GM23338 (cell line): ENCODE measurements around the gene RNF34. TPM values are rescaled to one million over a fixed set of nuclear protein-coding genes. Genes with fewer than 3 reads are reported as not detected.

Source experiments
- ATAC-seq: fragments of 200-7000 bp; cut with Tn5 transposase; 3 replicates; pipeline ENCODE4 v1.9.1; 2020
- DNase-seq: peaks from one replicate; pipeline ENCODE4 v3.0.0-alpha.2; 2015; ENCODE audit warnings: low spot score
- H2AFZ ChIP-seq: fragments of 200-600 bp; sonication (generic); 2 replicates; pipeline ENCODE4 v1.8.0; 2016; ENCODE audit warnings: antibody characterized with exemption, mild to moderate bottlenecking, moderate library complexity
- H3F3A ChIP-seq: fragments of 200-600 bp; sonication (generic); replicated peaks from 2 replicates; pipeline ENCODE4 v1.8.0; 2017; ENCODE audit warnings: antibody characterized with exemption, mixed run types, low read depth
- H3K27ac ChIP-seq: fragments of 200-600 bp; sonication (generic); 2 replicates; pipeline ENCODE4 v1.6.1; 2016; ENCODE audit warnings: low read depth
- H3K27me3 ChIP-seq: fragments of 200-600 bp; sonication (generic); 2 replicates; pipeline ENCODE4 v1.8.0; 2016; ENCODE audit warnings: mild to moderate bottlenecking, mixed run types, moderate library complexity; ENCODE audit not compliant: insufficient read depth
- H3K36me3 ChIP-seq: fragments of 200-600 bp; sonication (generic); 2 replicates; pipeline ENCODE4 v1.8.0; 2016; ENCODE audit warnings: mild to moderate bottlenecking; ENCODE audit not compliant: insufficient read depth
- H3K4me1 ChIP-seq: fragments of 200-600 bp; sonication (generic); 2 replicates; pipeline ENCODE4 v1.8.0; 2016; ENCODE audit warnings: mild to moderate bottlenecking, moderate library complexity; ENCODE audit not compliant: insufficient read depth
- H3K4me2 ChIP-seq: fragments of 200-600 bp; sonication (generic); 2 replicates; pipeline ENCODE4 v1.7.1; 2017; ENCODE audit warnings: mixed run types
- H3K4me3 ChIP-seq: fragments of 200-600 bp; sonication (generic); 2 replicates; pipeline ENCODE4 v1.6.1; 2016; ENCODE audit warnings: mixed run types
- H3K79me2 ChIP-seq: fragments of 200-600 bp; sonication (generic); replicated peaks from 2 replicates; pipeline ENCODE4 v1.8.0; 2017; ENCODE audit warnings: mild to moderate bottlenecking; ENCODE audit not compliant: insufficient read depth
- H3K9me2 ChIP-seq: fragments of 200-600 bp; sonication (generic); 2 replicates; pipeline ENCODE4 v1.8.0; 2017; ENCODE audit not compliant: insufficient read depth
- H4K20me1 ChIP-seq: fragments of 200-600 bp; sonication (generic); replicated peaks from 2 replicates; pipeline ENCODE4 v1.8.0; 2017; ENCODE audit warnings: mild to moderate bottlenecking; ENCODE audit not compliant: insufficient read depth
- H3K27ac Mint-ChIP-seq: 2 replicates; pipeline ENCODE4 v1.8.0; 2020; ENCODE audit warnings: inconsistent platforms, mild to moderate bottlenecking, moderate library complexity, mixed read lengths
- H3K27me3 Mint-ChIP-seq: 3 replicates; pipeline ENCODE4 v1.8.0; 2022; ENCODE audit warnings: low read depth, mild to moderate bottlenecking, moderate library complexity, mixed read lengths, inconsistent platforms; ENCODE audit not compliant: insufficient read depth, poor library complexity
- H3K36me3 Mint-ChIP-seq: 3 replicates; pipeline ENCODE4 v1.8.0; 2021; ENCODE audit warnings: low read depth, mild to moderate bottlenecking, inconsistent platforms, moderate library complexity, mixed read lengths
- H3K4me1 Mint-ChIP-seq: 3 replicates; pipeline ENCODE4 v1.8.0; 2020; ENCODE audit warnings: mild to moderate bottlenecking, inconsistent platforms, mixed read lengths
- H3K4me3 Mint-ChIP-seq: 3 replicates; pipeline ENCODE4 v1.8.0; 2021; ENCODE audit warnings: moderate library complexity, mild to moderate bottlenecking, inconsistent platforms, mixed read lengths
- H3K9me3 Mint-ChIP-seq: 3 replicates; pipeline ENCODE4 v1.8.0; 2020; ENCODE audit warnings: moderate library complexity, mild to moderate bottlenecking, inconsistent platforms, mixed read lengths
- CREB1 ChIP-seq: fragments of 250-450 bp; sonication (Bioruptor Pico); IDR thresholded peaks from 2 replicates; pipeline ENCODE4 v1.5.0; 2020; ENCODE audit warnings: low read depth, mild to moderate bottlenecking, moderate library complexity
- ETS1 ChIP-seq: IDR thresholded peaks from 2 replicates; pipeline ENCODE4 v1.6.1; 2016; ENCODE audit warnings: antibody characterized with exemption
- EZH2 ChIP-seq: fragments of 200-600 bp; sonication (generic); IDR thresholded peaks from one replicate; pipeline ENCODE4 v1.8.0; 2017; ENCODE audit warnings: antibody characterized with exemption, mild to moderate bottlenecking, low read depth; ENCODE audit not compliant: unreplicated experiment
- EZH2phosphoT487 ChIP-seq: fragments of 200-600 bp; sonication (generic); IDR thresholded peaks from one replicate; pipeline ENCODE4 v1.8.1; 2018; ENCODE audit warnings: antibody characterized with exemption; ENCODE audit not compliant: unreplicated experiment
- JUNB ChIP-seq: IDR thresholded peaks from one replicate; pipeline ENCODE4 v1.6.1; 2016; ENCODE audit warnings: antibody characterized with exemption; ENCODE audit not compliant: unreplicated experiment
- NANOG ChIP-seq: IDR thresholded peaks from 2 replicates; pipeline ENCODE4 v1.6.1; 2016; ENCODE audit warnings: antibody characterized with exemption, borderline replicate concordance
- POLR2AphosphoS5 ChIP-seq: IDR thresholded peaks from 2 replicates; pipeline ENCODE4 v1.6.1; 2016; ENCODE audit warnings: antibody characterized with exemption, low read depth
- REST ChIP-seq: IDR thresholded peaks from one replicate; pipeline ENCODE4 v1.6.1; 2018; ENCODE audit warnings: antibody characterized with exemption; ENCODE audit not compliant: unreplicated experiment
- STAT1 ChIP-seq: IDR thresholded peaks from one replicate; pipeline ENCODE4 v1.6.1; 2016; ENCODE audit warnings: antibody characterized with exemption; ENCODE audit not compliant: unreplicated experiment
- ZNF114 ChIP-seq: fragments of 250-450 bp; sonication (Bioruptor Pico); IDR thresholded peaks from 2 replicates; pipeline ENCODE4 v1.5.0; 2020; ENCODE audit warnings: mild to moderate bottlenecking, moderate library complexity
- ZNF331 ChIP-seq: fragments of 250-450 bp; sonication (Bioruptor Pico); IDR thresholded peaks from 2 replicates; pipeline ENCODE4 v1.5.0; 2020; ENCODE audit warnings: low read depth, mild to moderate bottlenecking, moderate library complexity
- polyA plus RNA-seq: library from polyadenylated mRNA; unstranded; fragments of >200 nt; fragmentation: Nextera tagmentation; extraction: Ambion mirVana; gene quantifications from 2 replicates; pipeline ENCODE4 v1.2.1, GENCODE V29; 2016
- total RNA-seq: library from RNA; depleted of rRNA; stranded (reverse); fragments of >200 nt; shearing (Covaris generic); gene quantifications from 2 replicates; pipeline ENCODE4 v1.2.3, GENCODE V29; 2014
- TF ChIP-seq, protein P1 (sequence below), 2 experiments: fragments of 200-600 bp in 1 of 2; sonication (generic) in 1 of 2; conservative IDR thresholded peaks; 2 replicates each; pipeline versions ENCODE4 v1.5.1 to v1.6.1; 2016 to 2017; ENCODE audit warnings: antibody characterized with exemption in 2 of 2, low read depth in 2 of 2, mild to moderate bottlenecking in 2 of 2, moderate library complexity in 1 of 2
- TF ChIP-seq, protein P2 (sequence below): fragments of 250-450 bp; sonication (Bioruptor Pico); IDR thresholded peaks from 2 replicates; pipeline ENCODE4 v1.5.0; 2020; ENCODE audit warnings: mild to moderate bottlenecking, moderate library complexity

The RNF34 gene
- total and polyA plus RNA-seq, 2 experiments from 2014 or later, result 47.2 to 63.3 TPM

DNA sequence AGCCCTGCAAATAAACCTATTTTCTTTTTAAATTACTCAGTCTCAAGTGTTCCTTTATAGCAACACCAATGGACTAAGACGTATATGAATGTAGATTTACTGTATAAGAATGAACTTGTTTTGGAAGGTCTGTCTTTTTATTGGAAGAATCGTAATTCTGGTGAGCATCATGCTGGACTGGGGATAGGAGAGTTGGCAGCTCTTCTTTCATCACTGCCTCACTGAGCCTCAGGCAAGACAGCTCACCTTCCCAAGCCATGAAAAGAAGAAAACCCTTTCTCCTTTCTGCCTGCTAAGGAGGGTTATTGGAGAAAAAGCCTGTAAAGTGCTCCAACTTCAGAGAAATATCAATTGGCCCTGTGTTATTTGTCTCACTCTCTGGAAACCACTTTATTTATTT, 9.1 kb upstream of the RNF34 start:
- Mint-ChIP-seq H3K36me3 (no peaks in the 10 kb centered on the region), H3K4me3 (no peak overlapping the region), H3K9me3 (no peaks in the 10 kb centered on the region), H3K27me3 (peaks cover 6% of the 10 kb centered on the region), H3K27ac (no peak overlapping the region), H3K4me1 (no peaks in the 10 kb centered on the region)
- Histone ChIP-seq H3K27me3 (no peaks in the 10 kb centered on the region), H3K9me2 (no peaks in the 10 kb centered on the region), H3F3A (no peaks in the 10 kb centered on the region), H3K79me2 (no peaks in the 10 kb centered on the region), H3K4me2 (no peak overlapping the region), H2AFZ (no peak overlapping the region), H3K4me1 (no peaks in the 10 kb centered on the region), H3K36me3 (no peaks in the 10 kb centered on the region), H3K4me3 (no peak overlapping the region), H3K27ac (no peak overlapping the region), H4K20me1 (no peaks in the 10 kb centered on the region)
- no peak for TF ChIP-seq STAT1
- no peak for TF ChIP-seq CREB1 (CRISPR knock-in tag)
- no peak for TF ChIP-seq EZH2
- no peak for TF ChIP-seq NANOG
- TF ChIP-seq POLR2AphosphoS5, result no peak
- TF ChIP-seq, protein P1, sequence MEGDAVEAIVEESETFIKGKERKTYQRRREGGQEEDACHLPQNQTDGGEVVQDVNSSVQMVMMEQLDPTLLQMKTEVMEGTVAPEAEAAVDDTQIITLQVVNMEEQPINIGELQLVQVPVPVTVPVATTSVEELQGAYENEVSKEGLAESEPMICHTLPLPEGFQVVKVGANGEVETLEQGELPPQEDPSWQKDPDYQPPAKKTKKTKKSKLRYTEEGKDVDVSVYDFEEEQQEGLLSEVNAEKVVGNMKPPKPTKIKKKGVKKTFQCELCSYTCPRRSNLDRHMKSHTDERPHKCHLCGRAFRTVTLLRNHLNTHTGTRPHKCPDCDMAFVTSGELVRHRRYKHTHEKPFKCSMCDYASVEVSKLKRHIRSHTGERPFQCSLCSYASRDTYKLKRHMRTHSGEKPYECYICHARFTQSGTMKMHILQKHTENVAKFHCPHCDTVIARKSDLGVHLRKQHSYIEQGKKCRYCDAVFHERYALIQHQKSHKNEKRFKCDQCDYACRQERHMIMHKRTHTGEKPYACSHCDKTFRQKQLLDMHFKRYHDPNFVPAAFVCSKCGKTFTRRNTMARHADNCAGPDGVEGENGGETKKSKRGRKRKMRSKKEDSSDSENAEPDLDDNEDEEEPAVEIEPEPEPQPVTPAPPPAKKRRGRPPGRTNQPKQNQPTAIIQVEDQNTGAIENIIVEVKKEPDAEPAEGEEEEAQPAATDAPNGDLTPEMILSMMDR (conservative IDR thresholded peaks at IDR 0.05; ENCODE audit: low read depth in 2 of 2), result no peak
- TF ChIP-seq ZNF331, result no peak
- TF ChIP-seq REST, result no peak
- TF ChIP-seq, protein P2, sequence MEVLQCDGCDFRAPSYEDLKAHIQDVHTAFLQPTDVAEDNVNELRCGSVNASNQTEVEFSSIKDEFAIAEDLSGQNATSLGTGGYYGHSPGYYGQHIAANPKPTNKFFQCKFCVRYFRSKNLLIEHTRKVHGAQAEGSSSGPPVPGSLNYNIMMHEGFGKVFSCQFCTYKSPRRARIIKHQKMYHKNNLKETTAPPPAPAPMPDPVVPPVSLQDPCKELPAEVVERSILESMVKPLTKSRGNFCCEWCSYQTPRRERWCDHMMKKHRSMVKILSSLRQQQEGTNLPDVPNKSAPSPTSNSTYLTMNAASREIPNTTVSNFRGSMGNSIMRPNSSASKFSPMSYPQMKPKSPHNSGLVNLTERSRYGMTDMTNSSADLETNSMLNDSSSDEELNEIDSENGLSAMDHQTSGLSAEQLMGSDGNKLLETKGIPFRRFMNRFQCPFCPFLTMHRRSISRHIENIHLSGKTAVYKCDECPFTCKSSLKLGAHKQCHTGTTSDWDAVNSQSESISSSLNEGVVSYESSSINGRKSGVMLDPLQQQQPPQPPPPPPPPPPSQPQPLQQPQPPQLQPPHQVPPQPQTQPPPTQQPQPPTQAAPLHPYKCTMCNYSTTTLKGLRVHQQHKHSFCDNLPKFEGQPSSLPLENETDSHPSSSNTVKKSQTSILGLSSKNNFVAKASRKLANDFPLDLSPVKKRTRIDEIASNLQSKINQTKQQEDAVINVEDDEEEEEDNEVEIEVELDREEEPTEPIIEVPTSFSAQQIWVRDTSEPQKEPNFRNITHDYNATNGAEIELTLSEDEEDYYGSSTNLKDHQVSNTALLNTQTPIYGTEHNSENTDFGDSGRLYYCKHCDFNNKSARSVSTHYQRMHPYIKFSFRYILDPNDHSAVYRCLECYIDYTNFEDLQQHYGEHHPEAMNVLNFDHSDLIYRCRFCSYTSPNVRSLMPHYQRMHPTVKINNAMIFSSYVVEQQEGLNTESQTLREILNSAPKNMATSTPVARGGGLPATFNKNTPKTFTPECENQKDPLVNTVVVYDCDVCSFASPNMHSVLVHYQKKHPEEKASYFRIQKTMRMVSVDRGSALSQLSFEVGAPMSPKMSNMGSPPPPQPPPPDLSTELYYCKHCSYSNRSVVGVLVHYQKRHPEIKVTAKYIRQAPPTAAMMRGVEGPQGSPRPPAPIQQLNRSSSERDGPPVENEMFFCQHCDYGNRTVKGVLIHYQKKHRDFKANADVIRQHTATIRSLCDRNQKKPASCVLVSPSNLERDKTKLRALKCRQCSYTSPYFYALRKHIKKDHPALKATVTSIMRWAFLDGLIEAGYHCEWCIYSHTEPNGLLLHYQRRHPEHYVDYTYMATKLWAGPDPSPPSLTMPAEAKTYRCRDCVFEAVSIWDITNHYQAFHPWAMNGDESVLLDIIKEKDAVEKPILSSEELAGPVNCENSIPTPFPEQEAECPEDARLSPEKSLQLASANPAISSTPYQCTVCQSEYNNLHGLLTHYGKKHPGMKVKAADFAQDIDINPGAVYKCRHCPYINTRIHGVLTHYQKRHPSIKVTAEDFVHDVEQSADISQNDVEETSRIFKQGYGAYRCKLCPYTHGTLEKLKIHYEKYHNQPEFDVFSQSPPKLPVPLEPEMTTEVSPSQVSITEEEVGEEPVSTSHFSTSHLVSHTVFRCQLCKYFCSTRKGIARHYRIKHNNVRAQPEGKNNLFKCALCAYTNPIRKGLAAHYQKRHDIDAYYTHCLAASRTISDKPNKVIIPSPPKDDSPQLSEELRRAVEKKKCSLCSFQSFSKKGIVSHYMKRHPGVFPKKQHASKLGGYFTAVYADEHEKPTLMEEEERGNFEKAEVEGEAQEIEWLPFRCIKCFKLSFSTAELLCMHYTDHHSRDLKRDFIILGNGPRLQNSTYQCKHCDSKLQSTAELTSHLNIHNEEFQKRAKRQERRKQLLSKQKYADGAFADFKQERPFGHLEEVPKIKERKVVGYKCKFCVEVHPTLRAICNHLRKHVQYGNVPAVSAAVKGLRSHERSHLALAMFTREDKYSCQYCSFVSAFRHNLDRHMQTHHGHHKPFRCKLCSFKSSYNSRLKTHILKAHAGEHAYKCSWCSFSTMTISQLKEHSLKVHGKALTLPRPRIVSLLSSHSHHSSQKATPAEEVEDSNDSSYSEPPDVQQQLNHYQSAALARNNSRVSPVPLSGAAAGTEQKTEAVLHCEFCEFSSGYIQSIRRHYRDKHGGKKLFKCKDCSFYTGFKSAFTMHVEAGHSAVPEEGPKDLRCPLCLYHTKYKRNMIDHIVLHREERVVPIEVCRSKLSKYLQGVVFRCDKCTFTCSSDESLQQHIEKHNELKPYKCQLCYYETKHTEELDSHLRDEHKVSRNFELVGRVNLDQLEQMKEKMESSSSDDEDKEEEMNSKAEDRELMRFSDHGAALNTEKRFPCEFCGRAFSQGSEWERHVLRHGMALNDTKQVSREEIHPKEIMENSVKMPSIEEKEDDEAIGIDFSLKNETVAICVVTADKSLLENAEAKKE (CRISPR knock-in tag), result no peak
- TF ChIP-seq EZH2phosphoT487, result no peak
- TF ChIP-seq ETS1, result no peak
- no peak for TF ChIP-seq ZNF114 (CRISPR knock-in tag)
- no peak for TF ChIP-seq JUNB
- no peak for ATAC-seq
- DNase-seq, result no peak
